GM18505 (cell line): ENCODE data around the gene TOMT.
"Not testable (repeated sequence)": the region's sequence is repeated elsewhere in the genome, so short reads cannot be mapped to it uniquely, and the experiment has no call there.

ENCODE experiments used
- ATAC-seq: cut with Tn5 transposase; IDR thresholded peaks from one replicate; pipeline ENCODE4 v1.9.1; 2021; ENCODE audit not compliant: unreplicated experiment
- POLR2A ChIP-seq: IDR thresholded peaks from 4 replicates; pipeline ENCODE4 v1.6.1; 2011; ENCODE audit warnings: borderline replicate concordance; ENCODE audit not compliant: insufficient read depth, insufficient read length; ENCODE audit errors: extremely low read depth

Gene TOMT

GRCh38 chr11:72122607-72123006, 16.9 kb downstream of the TOMT start:
- ATAC-seq: no peak
- TF ChIP-seq POLR2A: no peak

GRCh38 chr11:72123117-72123653, 17.5 kb downstream of the TOMT start:
- TF ChIP-seq POLR2A: no peak

GRCh38 chr11:72124046-72124445, 18.3 kb downstream of the TOMT start:
- no peak for TF ChIP-seq POLR2A
- ATAC-seq: no peak

More at GRCh38 chr11:72123117-72123653, 17.5 kb downstream of the TOMT start:
- no peak for ATAC-seq

GRCh38 chr11:72125956-72126355, 20.2 kb downstream of the TOMT start:
- no peak for ATAC-seq
- TF ChIP-seq POLR2A: no peak

- no peak for ATAC-seq
- TF ChIP-seq POLR2A: no peak
Observed at GRCh38 chr11:72127923-72128322, 22.2 kb downstream of the TOMT start.

GRCh38 chr11:72129381-72129780, 23.7 kb downstream of the TOMT start:
- no peak for ATAC-seq
- TF ChIP-seq POLR2A: no peak

- TF ChIP-seq POLR2A: no peak
- ATAC-seq: no peak
Observed at GRCh38 chr11:72132646-72133045, 26.9 kb downstream of the TOMT start.

- ATAC-seq: not testable (repeated sequence)
Observed at GRCh38 chr11:72135473-72135872, 29.7 kb downstream of the TOMT start, which contains the start of gene FOLR3. TSS of gene FOLR3 (plus strand) at chr11:72135725. CDS start at chr11:72135953, 228 bp downstream.

- no peak for TF ChIP-seq POLR2A
- no peak for ATAC-seq
Observed at GRCh38 chr11:72135891-72136683, 30.4 kb downstream of the TOMT start.

GRCh38 chr11:72136684-72137262, 31.0 kb downstream of the TOMT start:
- ATAC-seq: no peak
- TF ChIP-seq POLR2A: no peak

GRCh38 chr11:72138821-72139390, 33.2 kb downstream of the TOMT start:
- no peak for ATAC-seq

GRCh38 chr11:72139500-72139899, 33.8 kb downstream of the TOMT start:
- TF ChIP-seq POLR2A: no peak
- ATAC-seq: no peak

More at GRCh38 chr11:72138821-72139390, 33.2 kb downstream of the TOMT start:
- TF ChIP-seq POLR2A: no peak

- no peak for TF ChIP-seq POLR2A
- ATAC-seq: no peak
Observed at GRCh38 chr11:72140661-72141060, 34.9 kb downstream of the TOMT start.

- no peak for ATAC-seq
Observed at GRCh38 chr11:72141066-72141465, 35.3 kb downstream of the TOMT start.

GRCh38 chr11:72142086-72142485, 36.4 kb downstream of the TOMT start:
- ATAC-seq: not testable (repeated sequence)

More at GRCh38 chr11:72141066-72141465, 35.3 kb downstream of the TOMT start:
- TF ChIP-seq POLR2A: no peak

GRCh38 chr11:72142543-72142942, 36.8 kb downstream of the TOMT start:
- not testable (repeated sequence) for ATAC-seq
